Activated CD4-positive, alpha-beta T cell treated with anti-CD3 and anti-CD28 coated beads, Interleukin-2, Interleukin-6, amounts not matched to agents 100 ng/mL and 50 ng/mL, durations not matched to agents 16 hours and 8 hours (primary cell): ENCODE results near the gene ITPA.

Source experiments
- DNase-seq: peaks from one replicate; pipeline ENCODE4 v3.0.0-alpha.2; 2020

The ITPA gene

DNA sequence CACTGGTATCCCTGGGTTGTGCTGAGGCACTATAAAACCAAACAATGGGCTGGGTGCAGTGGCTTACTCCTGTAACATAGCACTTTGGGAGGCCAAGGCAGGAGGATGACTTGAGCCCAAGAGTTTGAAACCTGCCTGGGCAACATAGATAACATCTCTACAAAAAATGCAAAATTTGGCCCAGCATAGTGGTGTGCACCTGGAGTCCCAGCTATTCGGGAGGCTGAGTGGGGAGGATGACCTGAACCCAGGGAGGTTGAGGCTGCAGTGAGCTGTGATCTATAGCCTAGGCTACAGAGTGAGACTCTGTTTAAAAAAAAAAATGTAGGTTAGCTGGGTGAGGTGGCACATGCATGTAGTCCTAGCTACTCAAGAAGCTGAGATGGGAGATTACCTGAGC, 37.4 kb downstream of the ITPA start:
- no peak for DNase-seq

DNA sequence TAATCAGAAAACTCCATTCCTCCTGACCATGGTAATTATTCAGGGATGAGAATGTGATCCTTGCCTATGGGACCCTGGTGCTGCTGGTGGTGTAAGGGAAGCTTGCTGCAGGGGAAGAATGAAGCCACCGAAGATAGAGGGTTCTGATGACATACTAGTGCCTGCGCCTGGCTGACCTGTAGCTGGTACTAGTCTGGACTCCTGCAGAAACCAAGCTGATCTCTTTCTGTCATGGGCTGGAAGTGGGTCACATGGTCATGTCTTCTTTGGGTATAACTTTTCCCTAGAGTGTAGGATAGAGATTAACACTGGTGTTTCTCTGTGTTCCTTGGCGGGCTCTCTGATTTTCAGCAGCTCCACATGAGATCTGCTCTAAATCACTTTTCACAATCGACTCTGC, 38.3 kb downstream of the ITPA start:
- no peak for DNase-seq

DNA sequence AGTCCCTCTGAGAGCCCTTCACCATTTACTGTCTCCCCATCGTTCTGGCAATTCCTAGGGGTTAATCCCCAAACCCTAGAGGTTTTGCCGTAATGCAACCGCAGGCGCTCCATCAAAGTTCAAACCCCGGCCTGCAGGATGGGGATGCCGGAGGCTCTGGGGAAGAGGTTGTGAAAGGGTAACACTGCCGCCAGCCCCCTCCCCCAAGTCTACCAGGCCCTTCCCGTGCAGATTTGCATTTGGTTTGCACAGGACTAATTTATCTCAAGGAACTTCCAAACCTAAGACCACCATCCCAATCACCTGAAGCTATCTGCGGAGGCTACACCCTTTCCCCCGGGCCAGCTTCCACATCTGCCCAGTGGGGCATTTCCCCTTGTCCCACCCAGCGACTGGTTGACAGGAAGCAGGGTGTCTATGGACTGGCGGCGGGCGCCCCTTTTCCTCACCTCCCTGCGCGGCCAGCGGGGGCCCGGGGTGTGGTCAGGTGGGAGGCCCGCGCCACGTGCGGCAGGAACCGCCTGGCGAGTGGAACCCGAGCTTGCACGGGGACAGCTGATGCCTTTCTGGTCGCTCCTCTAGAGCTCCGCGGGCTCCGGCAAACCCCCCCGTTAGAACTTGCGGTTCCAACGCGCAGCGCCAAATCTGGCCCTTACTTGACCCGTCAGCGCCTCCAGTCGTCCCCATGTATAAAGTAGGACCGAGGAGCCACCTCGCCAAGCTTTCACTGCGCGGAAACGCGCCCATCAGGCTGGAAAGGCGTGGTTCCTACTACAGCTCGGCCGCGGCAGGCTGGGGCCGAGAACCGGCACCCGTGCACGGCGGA, 39.1 kb downstream of the ITPA start:
- DNase-seq: peak; percentile 30

DNA sequence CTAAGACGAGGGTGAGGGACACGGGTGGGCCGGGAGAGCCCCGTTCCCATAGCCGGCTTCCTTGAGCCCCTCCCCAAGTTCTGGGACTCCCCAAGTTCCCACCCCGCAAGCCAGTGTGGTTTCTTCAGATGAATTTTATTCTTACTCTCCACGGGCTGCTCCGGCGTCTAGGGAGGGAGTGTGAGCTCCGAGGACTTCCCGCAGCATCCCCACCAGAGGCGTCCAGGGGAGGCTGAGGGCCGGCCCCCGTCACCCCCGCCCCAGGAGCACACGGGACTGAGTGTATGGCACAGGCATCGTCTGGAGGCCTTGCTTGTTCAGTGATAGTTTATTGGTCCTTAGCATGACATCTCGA, 39.7 kb downstream of the ITPA start:
- DNase-seq: no peak

DNA sequence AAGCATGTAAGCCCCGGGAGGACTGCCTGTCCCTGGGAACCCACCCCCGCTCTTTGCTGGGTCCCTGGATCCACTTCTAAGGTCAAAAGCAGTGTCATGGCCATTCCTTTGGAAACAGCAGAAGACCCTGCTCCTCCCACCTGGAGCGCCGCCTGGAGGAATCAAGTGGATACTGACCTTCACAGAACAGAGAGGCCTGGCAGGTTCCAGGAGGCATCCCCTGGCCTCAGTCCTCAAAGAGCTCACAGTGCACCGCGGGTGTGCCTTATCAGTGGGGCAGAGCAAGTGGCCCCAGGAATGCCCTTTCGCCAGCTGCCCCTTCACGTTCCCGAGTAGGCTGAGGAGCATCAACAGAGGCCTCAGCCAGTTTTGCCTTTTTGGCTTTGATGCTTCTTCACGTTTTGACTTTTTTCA, 40.8 kb downstream of the ITPA start:
- DNase-seq: no peak

GRCh38 chr20:3251806-3252205, 42.5 kb downstream of the ITPA start:
- no peak for DNase-seq

DNA sequence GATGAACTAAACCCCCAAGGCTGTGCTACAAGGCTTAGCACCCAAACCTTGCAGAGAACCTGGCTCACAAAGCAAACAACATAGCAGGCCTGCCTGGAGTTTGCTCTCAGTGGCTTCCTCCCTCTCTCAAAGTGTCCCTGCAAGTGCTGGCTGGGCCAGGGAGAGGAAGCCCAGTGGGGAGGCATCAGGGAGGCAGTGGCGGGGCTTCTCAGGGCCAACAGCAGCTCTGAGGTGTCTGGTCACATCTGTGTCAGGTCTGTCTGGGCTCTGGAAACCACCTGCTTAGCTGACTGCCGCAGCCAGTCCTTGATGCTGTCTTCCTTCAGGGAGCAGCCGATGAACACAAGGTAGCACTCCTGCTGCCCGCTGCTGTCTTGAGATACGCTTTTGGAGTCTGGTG, 46.4 kb downstream of the ITPA start:
- no peak for DNase-seq

- DNase-seq: no peak
Measured at GRCh38 chr20:3258429-3258828, 49.1 kb downstream of the ITPA start.

GRCh38 chr20:3262566-3262965, 53.3 kb downstream of the ITPA start:
- no peak for DNase-seq

DNA sequence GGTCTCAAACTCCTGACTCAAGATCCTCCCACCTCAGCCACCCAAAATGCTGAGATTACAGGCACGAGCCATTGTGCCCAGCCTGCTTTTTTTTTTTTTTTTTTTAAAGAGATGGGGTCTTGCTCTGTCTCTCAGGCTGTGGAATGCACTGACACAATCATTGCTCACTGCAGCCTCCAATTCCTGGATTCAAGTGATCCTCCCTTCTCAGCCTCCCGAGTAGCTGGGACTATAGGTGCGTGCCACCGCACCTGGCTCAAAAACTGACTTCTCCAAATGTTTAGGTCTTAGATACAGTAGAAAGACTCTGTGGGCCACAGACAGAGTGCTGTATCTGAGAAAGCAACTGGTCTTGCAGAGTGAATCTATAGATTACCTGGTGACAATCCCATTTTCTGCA, 60.8 kb downstream of the ITPA start:
- DNase-seq: no peak

DNA sequence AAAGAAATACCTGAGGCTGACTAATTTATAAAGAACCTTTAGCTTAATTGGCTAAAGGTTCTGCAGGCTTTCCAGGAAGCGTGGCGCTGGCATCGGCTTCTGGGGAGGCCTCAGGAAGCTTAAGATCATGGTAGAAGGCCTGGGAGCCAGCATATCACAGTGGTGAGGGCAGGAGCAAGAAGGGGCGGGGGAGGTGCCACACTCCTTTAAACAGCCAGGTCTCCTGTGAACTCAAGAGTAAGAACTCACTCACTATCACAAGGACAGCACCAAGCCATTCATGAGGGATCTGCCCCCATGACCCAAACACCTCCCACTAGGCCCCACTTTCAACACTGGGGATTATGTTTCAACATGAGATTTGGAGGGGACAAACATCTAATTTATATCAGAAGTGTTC, 64.1 kb downstream of the ITPA start:
- DNase-seq: no peak
